GM18505 (cell line): ENCODE results near the gene FBXO21.
"Not testable (repeated sequence)": the region's sequence is repeated elsewhere in the genome, so short reads cannot be mapped to it uniquely, and the experiment has no call there.

ENCODE experiments used
- ATAC-seq: cut with Tn5 transposase; IDR thresholded peaks from one replicate; pipeline ENCODE4 v1.9.1; 2021; ENCODE audit not compliant: unreplicated experiment
- POLR2A ChIP-seq: IDR thresholded peaks from 4 replicates; pipeline ENCODE4 v1.6.1; 2011; ENCODE audit warnings: borderline replicate concordance; ENCODE audit not compliant: insufficient read depth, insufficient read length; ENCODE audit errors: extremely low read depth

FBXO21 gene, protein sequence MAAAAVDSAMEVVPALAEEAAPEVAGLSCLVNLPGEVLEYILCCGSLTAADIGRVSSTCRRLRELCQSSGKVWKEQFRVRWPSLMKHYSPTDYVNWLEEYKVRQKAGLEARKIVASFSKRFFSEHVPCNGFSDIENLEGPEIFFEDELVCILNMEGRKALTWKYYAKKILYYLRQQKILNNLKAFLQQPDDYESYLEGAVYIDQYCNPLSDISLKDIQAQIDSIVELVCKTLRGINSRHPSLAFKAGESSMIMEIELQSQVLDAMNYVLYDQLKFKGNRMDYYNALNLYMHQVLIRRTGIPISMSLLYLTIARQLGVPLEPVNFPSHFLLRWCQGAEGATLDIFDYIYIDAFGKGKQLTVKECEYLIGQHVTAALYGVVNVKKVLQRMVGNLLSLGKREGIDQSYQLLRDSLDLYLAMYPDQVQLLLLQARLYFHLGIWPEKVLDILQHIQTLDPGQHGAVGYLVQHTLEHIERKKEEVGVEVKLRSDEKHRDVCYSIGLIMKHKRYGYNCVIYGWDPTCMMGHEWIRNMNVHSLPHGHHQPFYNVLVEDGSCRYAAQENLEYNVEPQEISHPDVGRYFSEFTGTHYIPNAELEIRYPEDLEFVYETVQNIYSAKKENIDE

DNA sequence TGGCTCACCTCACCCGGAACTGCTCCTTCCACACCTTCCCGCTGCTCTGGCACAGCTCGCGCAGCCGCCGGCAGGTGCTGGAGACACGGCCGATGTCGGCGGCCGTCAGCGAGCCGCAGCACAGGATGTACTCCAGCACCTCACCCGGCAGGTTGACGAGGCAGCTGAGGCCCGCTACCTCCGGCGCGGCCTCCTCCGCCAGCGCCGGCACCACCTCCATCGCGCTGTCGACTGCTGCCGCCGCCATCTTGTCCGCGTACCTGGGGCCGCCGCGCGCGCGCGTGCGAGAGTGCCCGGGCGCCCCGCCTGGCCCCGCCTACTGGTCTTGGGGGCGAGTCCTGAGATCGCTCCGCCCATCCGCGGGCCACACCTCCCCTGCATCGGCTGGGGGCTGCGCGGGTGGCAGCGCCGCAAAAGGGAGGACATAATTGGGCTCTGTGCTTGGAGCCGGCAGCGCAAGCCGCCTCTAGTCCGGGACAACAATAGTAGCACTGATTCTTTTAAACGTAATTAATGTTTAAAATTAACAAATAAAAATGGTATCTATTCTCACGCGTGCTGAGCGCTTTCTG is at the start of gene FBXO21:
Gene FBXO21, minus strand, starts transcription at position 261 of the 572 bp plus-strand sequence. Its CDS starts 14 bp downstream, at position 247.
- peak; percentile 93 for TF ChIP-seq POLR2A
- ATAC-seq, result peak; percentile 94

DNA sequence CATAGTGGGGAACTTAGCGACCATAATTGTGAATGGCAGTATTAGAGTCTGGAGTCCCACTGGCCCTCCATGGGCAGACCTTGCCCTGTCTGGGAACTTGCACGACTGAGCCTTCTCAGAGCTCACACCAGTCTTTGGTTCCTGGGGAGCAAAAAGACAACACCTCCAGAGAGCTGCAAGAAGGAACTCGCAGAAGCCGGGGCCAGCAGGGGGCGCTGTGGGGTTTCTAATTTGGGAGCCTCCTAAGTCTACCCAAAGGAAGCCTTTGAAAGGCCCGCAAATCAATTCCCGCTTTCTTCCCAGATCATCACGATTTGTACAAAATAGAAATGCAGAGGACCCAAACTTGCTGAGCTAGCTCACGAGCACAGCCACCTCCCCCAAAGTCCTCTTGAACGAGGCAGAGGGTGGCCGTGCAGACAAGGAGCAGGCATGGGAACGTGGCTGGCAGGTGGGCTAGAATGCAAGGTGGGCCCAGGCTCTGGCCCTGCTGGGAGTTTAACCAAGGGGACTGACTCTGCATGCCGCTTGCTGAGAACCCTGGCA is 46.3 kb upstream of the FBXO21 start:
- no peak for TF ChIP-seq POLR2A
- ATAC-seq, result no peak

DNA sequence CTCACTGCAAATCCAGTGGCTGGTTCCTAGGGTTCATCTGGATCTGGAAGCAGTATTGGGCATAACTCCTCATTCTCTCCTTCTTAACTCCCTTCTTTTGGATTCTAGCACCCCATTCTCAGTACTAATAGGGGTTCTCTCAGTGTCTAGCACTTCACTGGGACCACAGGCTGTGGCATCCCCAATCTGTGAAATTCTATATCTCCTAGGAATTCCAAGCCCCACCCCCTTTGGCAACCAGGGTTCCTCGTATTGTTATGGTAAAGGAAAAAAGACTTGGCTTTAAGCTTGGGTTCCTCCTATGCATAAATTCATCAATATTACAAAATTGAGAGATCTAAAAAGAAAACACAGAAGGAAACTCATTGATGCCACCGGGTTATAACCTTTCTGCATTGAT is 45.0 kb upstream of the FBXO21 start:
- no peak for TF ChIP-seq POLR2A
- no peak for ATAC-seq

DNA sequence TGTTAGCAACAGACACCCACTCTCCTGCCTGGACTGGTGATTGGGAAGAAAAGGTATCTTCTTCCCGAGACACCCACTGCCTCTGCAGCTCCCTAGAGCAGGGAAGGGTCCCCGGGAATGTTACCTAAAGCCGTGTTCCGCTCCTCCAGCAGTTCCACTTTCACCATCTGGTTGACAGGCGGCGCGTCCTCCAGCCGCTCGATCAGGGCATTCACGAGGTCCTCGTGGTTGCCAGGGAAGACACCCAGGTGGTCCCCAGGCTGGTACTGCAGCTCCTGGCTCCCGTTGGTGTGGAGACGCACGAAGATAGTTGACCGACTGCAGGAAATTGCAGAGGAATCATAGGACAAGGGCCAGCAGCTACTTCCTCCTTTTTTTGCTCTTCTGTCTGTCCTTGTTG is 44.2 kb upstream of the FBXO21 start:
- no peak for TF ChIP-seq POLR2A
- no peak for ATAC-seq

DNA sequence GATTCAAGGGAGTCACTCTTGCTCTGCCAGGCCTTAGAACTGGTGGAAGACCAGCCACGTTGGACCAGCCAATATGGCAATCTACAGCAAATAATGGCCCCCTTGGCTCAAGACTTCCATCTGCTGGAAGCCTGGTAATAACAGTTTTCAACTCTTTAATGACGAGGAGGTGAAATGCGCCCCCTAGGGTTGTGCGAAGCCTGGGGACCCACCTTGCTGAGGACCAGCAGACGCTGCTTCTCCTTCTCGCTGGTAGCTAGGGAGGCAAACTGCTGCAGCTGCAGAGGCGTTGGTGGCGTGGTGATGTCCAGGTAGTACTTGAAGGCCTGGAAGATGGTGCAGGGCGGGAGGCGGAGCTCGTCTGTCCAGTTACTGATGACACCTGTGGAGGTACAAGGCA is 41.5 kb upstream of the FBXO21 start:
- ATAC-seq, result no peak
- TF ChIP-seq POLR2A, result no peak

DNA sequence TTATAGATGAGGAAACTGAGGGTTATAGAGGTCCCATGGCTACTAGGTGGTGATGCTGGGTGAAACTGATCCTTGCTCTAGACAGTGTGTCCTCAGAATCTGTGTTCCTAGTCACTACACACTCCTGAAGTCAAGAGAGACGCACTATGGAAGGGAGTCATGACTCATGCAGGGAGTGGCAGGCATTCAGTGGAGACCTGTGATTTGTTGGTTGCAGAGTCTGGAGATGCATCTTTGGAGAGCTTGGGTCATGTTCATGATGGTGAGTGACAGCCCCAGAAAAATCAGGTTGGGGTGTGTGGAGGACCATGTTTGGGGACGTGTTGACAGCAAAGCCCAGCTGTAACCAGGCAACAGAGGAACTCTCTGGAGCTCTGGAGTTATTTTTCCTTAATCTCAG is 38.0 kb upstream of the FBXO21 start:
- ATAC-seq, result no peak
- TF ChIP-seq POLR2A, result no peak

DNA sequence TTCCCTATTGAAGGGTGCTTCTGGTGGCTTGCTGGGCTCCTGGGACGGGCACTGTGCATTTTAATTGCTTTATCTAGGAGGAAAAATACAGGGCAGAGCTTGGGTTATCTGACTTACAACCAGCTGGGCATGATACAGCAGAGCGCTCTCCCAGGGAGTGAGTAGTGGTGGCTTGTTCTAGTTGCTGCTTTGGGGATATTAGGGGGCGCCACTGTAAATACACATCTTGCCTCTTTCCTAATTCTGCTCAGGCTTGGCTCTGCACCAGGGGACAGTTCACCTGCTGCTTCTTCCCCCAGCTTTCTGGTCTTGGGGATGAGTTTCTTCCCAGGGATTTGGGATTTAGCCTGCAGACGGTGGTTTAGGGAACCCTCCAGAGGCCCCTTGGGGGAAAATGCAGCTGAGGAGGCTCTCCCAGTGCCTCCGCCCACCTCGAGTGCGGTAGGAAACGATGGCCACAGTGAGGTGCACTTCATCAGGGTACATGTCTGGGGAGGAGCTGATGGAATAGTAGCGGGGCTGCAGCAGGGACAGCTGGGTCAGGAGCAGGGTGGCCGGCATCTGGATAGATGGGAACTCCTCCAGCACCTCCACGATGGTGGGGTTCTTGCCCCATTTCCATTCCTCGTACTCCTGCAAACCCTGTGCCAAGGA is 36.9 kb upstream of the FBXO21 start:
- ATAC-seq, result no peak
- no peak for TF ChIP-seq POLR2A

DNA sequence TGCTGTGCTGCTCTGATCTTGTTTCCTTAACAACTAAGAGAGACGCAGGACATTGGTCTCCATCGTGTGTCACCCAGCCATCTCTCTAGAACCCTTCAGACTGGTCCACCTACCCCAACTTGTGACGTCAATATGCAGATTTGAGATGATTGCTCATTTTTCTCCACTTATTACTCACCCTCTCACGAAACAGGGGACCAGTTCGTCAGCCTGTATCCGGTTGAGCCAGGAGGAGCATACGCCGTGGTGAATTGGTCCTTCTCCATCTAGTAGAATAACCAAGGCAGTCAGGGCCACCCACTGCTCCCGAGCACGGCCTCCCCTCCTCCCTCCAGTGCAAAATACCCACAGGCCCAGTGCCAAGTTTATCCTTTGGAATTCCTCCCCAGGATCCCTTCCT is 36.2 kb upstream of the FBXO21 start:
- no peak for TF ChIP-seq POLR2A
- no peak for ATAC-seq

DNA sequence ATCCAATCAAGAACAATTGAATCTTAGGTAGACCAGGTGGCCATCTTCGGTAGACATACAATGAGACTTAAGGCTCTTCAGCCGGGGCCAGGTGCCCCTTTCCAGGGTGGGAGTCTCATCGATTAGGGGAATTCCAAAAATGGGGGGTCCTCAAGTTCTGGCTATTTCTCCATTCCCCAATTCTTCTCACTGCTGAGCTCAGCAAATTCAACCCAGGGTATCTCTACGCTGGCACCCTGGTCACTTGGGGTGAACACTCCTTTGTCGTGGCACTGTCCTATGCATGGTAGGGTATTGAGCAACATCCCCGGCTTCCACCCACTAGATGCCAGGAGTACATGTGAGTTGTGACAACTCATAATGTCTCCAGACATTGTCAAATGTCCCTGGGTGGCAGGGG is 34.9 kb upstream of the FBXO21 start:
- no peak for ATAC-seq
- TF ChIP-seq POLR2A, result no peak

DNA sequence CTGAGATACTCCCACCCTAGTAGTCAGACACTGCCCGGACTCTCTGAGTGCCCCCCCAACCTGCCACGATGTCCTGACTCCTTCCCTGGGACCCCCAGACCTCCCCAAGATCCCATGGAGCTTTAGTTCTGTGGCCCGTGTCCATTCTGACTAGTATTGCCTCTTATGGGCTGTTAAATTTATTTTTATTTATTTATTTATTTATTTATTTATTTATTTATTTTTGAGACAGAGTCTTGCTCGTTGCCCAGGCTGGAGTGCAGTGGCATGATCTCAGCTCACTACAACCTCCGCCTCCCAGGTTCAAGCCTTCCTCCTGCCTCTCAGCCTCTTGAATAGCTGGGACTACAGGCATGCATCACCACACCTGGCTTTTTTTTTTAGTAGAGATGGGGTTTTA is 30.7 kb upstream of the FBXO21 start:
- ATAC-seq, result not testable (repeated sequence)

DNA sequence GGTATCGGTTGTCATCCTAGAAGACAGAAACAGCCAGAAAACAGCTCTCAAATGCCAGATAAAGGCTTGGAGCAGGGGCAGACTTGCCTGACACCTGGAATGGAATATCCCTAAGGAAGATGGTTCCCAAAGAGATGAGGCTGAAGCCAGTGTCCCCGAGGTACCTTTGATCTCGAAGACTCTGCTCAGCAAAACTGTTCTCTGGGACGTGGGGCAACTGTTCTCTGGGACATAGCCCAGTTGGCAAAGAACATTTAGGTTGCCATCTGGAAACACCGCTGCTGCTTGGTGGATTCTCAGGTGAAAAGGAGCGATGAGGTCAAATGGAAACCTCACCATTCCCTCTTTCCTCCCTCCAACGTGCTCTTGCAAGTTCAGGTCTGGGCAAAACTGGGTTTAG is 27.9 kb upstream of the FBXO21 start:
- no peak for TF ChIP-seq POLR2A

DNA sequence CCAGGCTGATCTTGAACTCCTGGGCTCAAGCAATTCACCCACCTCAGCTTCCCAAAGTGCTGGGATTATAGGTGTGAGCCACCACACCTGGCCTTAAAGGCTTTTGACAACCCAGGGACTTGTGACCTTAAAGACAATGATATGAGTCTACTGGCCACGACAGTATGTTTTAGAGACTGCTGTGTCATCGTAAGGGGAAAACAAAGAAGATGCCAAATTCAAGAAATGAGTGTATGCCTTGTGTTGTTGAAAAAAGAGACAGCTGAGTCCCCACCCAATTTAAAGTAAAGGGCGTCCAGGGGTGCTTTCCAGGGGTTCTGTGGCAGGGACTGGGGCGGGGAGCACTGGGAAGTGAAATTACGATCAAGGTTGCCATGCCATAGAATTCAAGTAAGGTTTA is 26.4 kb upstream of the FBXO21 start:
- no peak for TF ChIP-seq POLR2A
- no peak for ATAC-seq

More for the DNA sequence above, 27.9 kb upstream of the FBXO21 start:
- ATAC-seq, result no peak

DNA sequence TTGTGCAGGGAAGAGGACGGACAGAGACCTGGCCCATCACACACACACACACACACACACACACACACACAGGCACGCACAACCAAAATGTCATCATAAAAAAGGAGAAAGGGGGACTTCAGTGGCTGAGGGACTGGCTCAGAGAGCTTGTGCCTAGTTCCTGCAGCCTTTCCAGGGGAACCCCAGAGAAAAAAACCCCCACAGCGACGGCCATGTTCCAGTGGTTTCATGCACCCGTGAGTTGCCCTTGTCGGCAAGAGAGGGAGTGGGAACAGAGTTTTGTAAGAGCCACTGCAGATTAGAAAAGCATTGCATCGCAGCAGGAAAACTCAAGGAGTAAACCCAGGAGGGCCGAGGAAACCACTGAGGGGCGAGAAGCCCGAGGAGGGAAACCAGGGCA is 24.5 kb upstream of the FBXO21 start:
- TF ChIP-seq POLR2A, result no peak
- no peak for ATAC-seq
